Measurements from ENCODE around the gene IER2. TPM values are rescaled to one million over a fixed set of nuclear protein-coding genes. Genes with fewer than 3 reads are reported as not detected.

The IER2 gene
- total and polyA plus RNA-seq, 9 of the 15 experiments (the other 6 are each of a cell fraction or from before 2014, with no cell fraction given): 4.5 to 205 (median 23.7) TPM

DNA sequence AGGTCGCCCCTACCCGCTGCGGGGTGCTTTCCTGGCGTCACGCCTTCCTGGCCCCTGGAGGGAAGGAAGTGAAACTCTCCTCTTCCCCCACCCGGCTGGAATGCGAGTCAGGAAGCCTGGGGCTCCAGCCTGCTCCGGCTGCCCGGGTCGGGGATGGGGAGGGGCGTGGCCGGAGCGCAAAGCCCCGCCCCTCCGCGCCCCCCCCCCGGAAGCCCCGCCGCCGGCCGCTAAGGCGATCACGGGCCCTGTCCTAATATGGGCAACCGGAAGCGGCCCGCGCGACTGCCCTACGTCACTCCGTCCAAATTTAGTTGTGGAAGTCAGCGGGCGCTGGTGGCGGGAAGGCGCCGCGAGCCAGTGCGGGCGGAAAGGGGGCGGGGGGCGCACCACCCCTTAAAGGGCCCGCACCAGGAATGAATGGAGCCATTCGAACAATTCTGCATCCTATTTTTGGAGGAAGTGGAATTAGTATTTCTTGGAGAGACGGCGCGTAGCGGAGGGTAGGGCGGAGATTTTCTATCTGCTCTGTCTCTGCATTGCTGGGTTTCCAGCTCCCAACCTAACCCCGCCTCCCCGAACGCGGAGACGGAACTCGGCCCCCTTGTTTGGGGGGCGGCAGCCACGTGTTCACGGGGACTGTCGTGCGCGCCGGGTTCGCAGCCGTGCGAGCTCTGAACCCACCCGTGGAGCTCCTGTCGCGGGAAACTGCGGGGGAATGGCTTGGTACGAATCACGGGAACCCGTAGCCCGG is 1.6 kb downstream of the IER2 start (continued):
- peak; percentile 86 for TF ChIP-seq EGR1 (conservative IDR thresholded peaks at IDR 0.05)
- TF ChIP-seq, protein P1, sequence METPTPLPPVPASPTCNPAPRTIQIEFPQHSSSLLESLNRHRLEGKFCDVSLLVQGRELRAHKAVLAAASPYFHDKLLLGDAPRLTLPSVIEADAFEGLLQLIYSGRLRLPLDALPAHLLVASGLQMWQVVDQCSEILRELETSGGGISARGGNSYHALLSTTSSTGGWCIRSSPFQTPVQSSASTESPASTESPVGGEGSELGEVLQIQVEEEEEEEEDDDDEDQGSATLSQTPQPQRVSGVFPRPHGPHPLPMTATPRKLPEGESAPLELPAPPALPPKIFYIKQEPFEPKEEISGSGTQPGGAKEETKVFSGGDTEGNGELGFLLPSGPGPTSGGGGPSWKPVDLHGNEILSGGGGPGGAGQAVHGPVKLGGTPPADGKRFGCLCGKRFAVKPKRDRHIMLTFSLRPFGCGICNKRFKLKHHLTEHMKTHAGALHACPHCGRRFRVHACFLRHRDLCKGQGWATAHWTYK (CRISPR knock-in tag; IDR thresholded peaks at IDR 0.05): peak; percentile 51; the same call in 1 of the 2 replicates
- no peak for TF ChIP-seq IRF1 (CRISPR knock-in tag; IDR thresholded peaks at IDR 0.05; ENCODE audit: borderline replicate concordance)
- no peak for TF ChIP-seq ZNF445 (CRISPR knock-in tag; IDR thresholded peaks at IDR 0.05; ENCODE audit: low read depth)
- TF ChIP-seq ZNF140 (CRISPR knock-in tag; IDR thresholded peaks at IDR 0.05): no peak
- 0 out of 2 replicates have a peak, but pooled peaks have one; percentile 41 for TF ChIP-seq TRIM28 (IDR thresholded peaks at IDR 0.05)
- peak; percentile 88 for TF ChIP-seq KDM5B (IDR thresholded peaks at IDR 0.05; ENCODE audit: insufficient replicate concordance, low read depth, low read length)
- no peak for TF ChIP-seq ZNF165 (CRISPR knock-in tag; IDR thresholded peaks at IDR 0.05; ENCODE audit: borderline replicate concordance)
- TF ChIP-seq, protein P2, sequence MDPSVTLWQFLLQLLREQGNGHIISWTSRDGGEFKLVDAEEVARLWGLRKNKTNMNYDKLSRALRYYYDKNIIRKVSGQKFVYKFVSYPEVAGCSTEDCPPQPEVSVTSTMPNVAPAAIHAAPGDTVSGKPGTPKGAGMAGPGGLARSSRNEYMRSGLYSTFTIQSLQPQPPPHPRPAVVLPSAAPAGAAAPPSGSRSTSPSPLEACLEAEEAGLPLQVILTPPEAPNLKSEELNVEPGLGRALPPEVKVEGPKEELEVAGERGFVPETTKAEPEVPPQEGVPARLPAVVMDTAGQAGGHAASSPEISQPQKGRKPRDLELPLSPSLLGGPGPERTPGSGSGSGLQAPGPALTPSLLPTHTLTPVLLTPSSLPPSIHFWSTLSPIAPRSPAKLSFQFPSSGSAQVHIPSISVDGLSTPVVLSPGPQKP (CRISPR knock-in tag; IDR thresholded peaks at IDR 0.05): peak; percentile 88; the same call in 1 of the 2 replicates
- no peak for TF ChIP-seq SREBF2 (CRISPR knock-in tag; IDR thresholded peaks at IDR 0.05)
- no peak for TF ChIP-seq ZNF431 (CRISPR knock-in tag; IDR thresholded peaks at IDR 0.05)
- TF ChIP-seq GTF3C2 (IDR thresholded peaks at IDR 0.05; ENCODE audit: borderline replicate concordance, extremely low read depth, insufficient read length): no peak
- TF ChIP-seq ZNF175 (CRISPR knock-in tag; IDR thresholded peaks at IDR 0.05; ENCODE audit: low read depth): no peak
- no peak for TF ChIP-seq SMARCA5 (IDR thresholded peaks at IDR 0.05)
- TF ChIP-seq BHLHE40 (IDR thresholded peaks at IDR 0.05; ENCODE audit: low read length): no peak; the same call in 1 of the 2 replicates
- no peak for TF ChIP-seq ARID2 (IDR thresholded peaks at IDR 0.05)
- TF ChIP-seq FOXM1 (IDR thresholded peaks at IDR 0.05; ENCODE audit: low read depth): peak; percentile 90
- TF ChIP-seq FOXM1 (CRISPR knock-in tag; IDR thresholded peaks at IDR 0.05; ENCODE audit: low read depth): no peak
- no peak for TF ChIP-seq PCBP2 (IDR thresholded peaks at IDR 0.05; ENCODE audit: low read depth, low read length, poor library complexity, severe bottlenecking)
- no peak for TF ChIP-seq ZNF239 (CRISPR knock-in tag; IDR thresholded peaks at IDR 0.05)
- no peak for TF ChIP-seq ZBTB1 (CRISPR knock-in tag; IDR thresholded peaks at IDR 0.05; ENCODE audit: borderline replicate concordance, low read depth)
- 0 out of 2 replicates have a peak, but pooled peaks have one; percentile 31 for TF ChIP-seq ZBED1 (IDR thresholded peaks at IDR 0.05)
- TF ChIP-seq LCOR (CRISPR knock-in tag; IDR thresholded peaks at IDR 0.05): peak; percentile 64; the same call in 1 of the 2 replicates
- TF ChIP-seq CBX5 (IDR thresholded peaks at IDR 0.05; ENCODE audit: borderline replicate concordance, low read depth): no peak
